Fibroblast of lung (primary cell): ENCODE results near the gene LDAH. TPM values are rescaled to one million over a fixed set of nuclear protein-coding genes. Genes with fewer than 3 reads are reported as not detected.

Source experiments
- DNase-seq, 2 donors: peaks; one replicate each; pipeline versions ENCODE4 v3.0.0 to v3.0.0-alpha.2; 2010; ENCODE audit warnings: low read depth in 2 of 2
- H2AFZ ChIP-seq: 2 replicates; pipeline ENCODE4 v1.5.1; 2012; ENCODE audit warnings: low read length, control low read depth, inconsistent platforms
- H3K27ac ChIP-seq: 2 replicates; pipeline ENCODE4 v1.5.1; 2011; ENCODE audit warnings: low read length, control low read depth; ENCODE audit not compliant: insufficient read depth
- H3K27me3 ChIP-seq: 2 replicates; pipeline ENCODE4 v1.5.1; 2011; ENCODE audit warnings: mild to moderate bottlenecking, low read length; ENCODE audit not compliant: control insufficient read depth, insufficient read depth
- H3K36me3 ChIP-seq: 2 replicates; pipeline ENCODE4 v1.5.1; 2011; ENCODE audit warnings: low read length; ENCODE audit not compliant: control insufficient read depth, insufficient read depth
- H3K4me1 ChIP-seq: 2 replicates; pipeline ENCODE4 v1.5.1; 2011; ENCODE audit warnings: low read length; ENCODE audit not compliant: control insufficient read depth, insufficient read depth; ENCODE audit errors: extremely low read depth
- H3K4me2 ChIP-seq: 2 replicates; pipeline ENCODE4 v1.5.1; 2011; ENCODE audit warnings: low read length, control low read depth; ENCODE audit not compliant: insufficient read depth; ENCODE audit errors: extremely low read depth
- H3K4me3 ChIP-seq, 4 experiments: fragments of 200-600 bp in 1 of 4; sonication (generic) in 1 of 4; replicated peaks in 1 of 4; 2 replicates each; pipeline ENCODE4 v1.5.1; 2011 to 2016; ENCODE audit warnings: low read length in 4 of 4, low read depth in 3 of 4, mild to moderate bottlenecking in 3 of 4, control low read depth in 2 of 4, inconsistent platforms in 1 of 4, mixed read lengths in 1 of 4; ENCODE audit not compliant: insufficient read depth in 1 of 4; ENCODE audit errors: control extremely low read depth in 1 of 4
- H3K79me2 ChIP-seq: 2 replicates; pipeline ENCODE4 v1.5.1; 2012; ENCODE audit warnings: mild to moderate bottlenecking, low read length, inconsistent platforms; ENCODE audit not compliant: control insufficient read depth, insufficient read depth
- H3K9ac ChIP-seq: 2 replicates; pipeline ENCODE4 v1.5.1; 2011; ENCODE audit warnings: mild to moderate bottlenecking, low read length, control low read depth; ENCODE audit not compliant: insufficient read depth
- H3K9me3 ChIP-seq: 2 replicates; pipeline ENCODE4 v1.5.1; 2012; ENCODE audit warnings: low read depth, low read length; ENCODE audit not compliant: control insufficient read depth, insufficient read depth
- H4K20me1 ChIP-seq: 2 replicates; pipeline ENCODE4 v1.5.1; 2011; ENCODE audit warnings: low read length; ENCODE audit not compliant: control insufficient read depth, insufficient read depth; ENCODE audit errors: extremely low read depth
- CTCF ChIP-seq, 2 donors: IDR thresholded peaks in 1 of 2; conservative IDR thresholded peaks in 1 of 2; 1 replicate in 1 of 2; 2 replicates in 1 of 2; pipeline ENCODE4 v1.5.1; 2011 to 2012; ENCODE audit warnings: low read length in 2 of 2, control low read depth in 1 of 2, inconsistent platforms in 1 of 2, low read depth in 1 of 2, mild to moderate bottlenecking in 1 of 2
- EZH2 ChIP-seq: IDR thresholded peaks from 2 replicates; pipeline ENCODE4 v1.5.1; 2012; ENCODE audit warnings: low read length, control low read depth, mild to moderate bottlenecking; ENCODE audit errors: missing control alignments
- polyA plus RNA-seq, 2 donors: library from polyadenylated mRNA; depleted of rRNA in 1 of 2; stranded (reverse) in 1 of 2; unstranded in 1 of 2; fragments of >200 nt; gene quantifications; 2 replicates each; pipeline ENCODE4 v1.2.1, GENCODE V29; 2011 to 2012; ENCODE audit warnings: missing spikeins in 1 of 2
- total RNA-seq: library from RNA; depleted of rRNA; stranded (reverse); fragments of >200 nt; gene quantifications from 2 replicates; pipeline ENCODE4 v1.2.1, GENCODE V29; 2014

Gene LDAH
- total and polyA plus RNA-seq, 2 donors (not counting 1 experiment from before 2014, with no cell fraction given), result 20.5 to 22.8 TPM

GRCh38 chr2:20669562-20670314 lies 153.2 kb downstream of the LDAH start:
- Histone ChIP-seq H4K20me1 (no peaks in the 10 kb centered on the region), H3K4me2 (no peak overlapping the region), H3K27me3 (peaks cover 76% of the 10 kb centered on the region), H3K9ac (no peak overlapping the region), H2AFZ (no peak overlapping the region), H3K4me1 (no peaks in the 10 kb centered on the region), H3K36me3 (no peaks in the 10 kb centered on the region), H3K9me3 (no peaks in the 10 kb centered on the region), H3K4me3 (no peak overlapping the region), H3K27ac (no peak overlapping the region), H3K79me2 (no peaks in the 10 kb centered on the region)
- no peak for TF ChIP-seq CTCF (conservative IDR thresholded peaks at IDR 0.05 in 1 of 2, IDR thresholded peaks at IDR 0.05 in 1 of 2; ENCODE audit: low read depth in 1 of 2, low read length in 2 of 2)
- TF ChIP-seq EZH2, result no peak
- no peak for DNase-seq

GRCh38 chr2:20668871-20669475 lies 153.9 kb downstream of the LDAH start:
- no peaks in the 10 kb centered on the region for H3K79me2 ChIP-seq
- no peak overlapping the region for H3K4me2 ChIP-seq
- no peak for DNase-seq
- TF ChIP-seq CTCF (conservative IDR thresholded peaks at IDR 0.05 in 1 of 2, IDR thresholded peaks at IDR 0.05 in 1 of 2; ENCODE audit: low read depth in 1 of 2, low read length in 2 of 2), result no peak
- TF ChIP-seq EZH2, result no peak
- no peak overlapping the region for H3K27ac ChIP-seq
- no peaks in the 10 kb centered on the region for H3K4me1 ChIP-seq
- H3K9ac ChIP-seq, result no peak overlapping the region
- no peaks in the 10 kb centered on the region for H3K36me3 ChIP-seq
- no peak overlapping the region for H3K4me3 ChIP-seq
- peaks cover 82% of the 10 kb centered on the region for H3K27me3 ChIP-seq
- no peaks in the 10 kb centered on the region for H4K20me1 ChIP-seq
- no peak overlapping the region for H2AFZ ChIP-seq
- no peaks in the 10 kb centered on the region for H3K9me3 ChIP-seq

- Histone ChIP-seq H3K79me2 (no peaks in the 10 kb centered on the region), H3K9ac (no peak overlapping the region), H4K20me1 (no peaks in the 10 kb centered on the region), H3K27me3 (peaks cover 84% of the 10 kb centered on the region), H3K36me3 (no peaks in the 10 kb centered on the region), H3K4me2 (no peak overlapping the region), H3K9me3 (no peaks in the 10 kb centered on the region), H3K4me1 (no peaks in the 10 kb centered on the region), H2AFZ (no peak overlapping the region), H3K27ac (no peak overlapping the region), H3K4me3 (no peak overlapping the region)
- TF ChIP-seq EZH2 (peak; percentile 3), CTCF (conservative IDR thresholded peaks at IDR 0.05 in 1 of 2, IDR thresholded peaks at IDR 0.05 in 1 of 2; ENCODE audit: low read depth in 1 of 2, low read length in 2 of 2) (no peak)
- DNase-seq, result no peak
These were observed 154.4 kb downstream of the LDAH start for GRCh38 chr2:20668451-20668850.
